Measurements from ENCODE around the gene PUM2.

GRCh38 chr2:20198796-20199632 lies 151.6 kb downstream of the PUM2 start:
- TF ChIP-seq CTCF (IDR thresholded peaks at IDR 0.05) (no peak), POLR2AphosphoS5 (IDR thresholded peaks at IDR 0.05) (no peak), POLR2A (IDR thresholded peaks at IDR 0.05) (no peak)

Data from sigmoid colon (tissue), 4 donors.